ENCODE measurements around the gene PPP1R12B.
"Not testable (repeated sequence)": the region's sequence is repeated elsewhere in the genome, so short reads cannot be mapped to it uniquely, and the experiment has no call there.

Gene PPP1R12B

DNA sequence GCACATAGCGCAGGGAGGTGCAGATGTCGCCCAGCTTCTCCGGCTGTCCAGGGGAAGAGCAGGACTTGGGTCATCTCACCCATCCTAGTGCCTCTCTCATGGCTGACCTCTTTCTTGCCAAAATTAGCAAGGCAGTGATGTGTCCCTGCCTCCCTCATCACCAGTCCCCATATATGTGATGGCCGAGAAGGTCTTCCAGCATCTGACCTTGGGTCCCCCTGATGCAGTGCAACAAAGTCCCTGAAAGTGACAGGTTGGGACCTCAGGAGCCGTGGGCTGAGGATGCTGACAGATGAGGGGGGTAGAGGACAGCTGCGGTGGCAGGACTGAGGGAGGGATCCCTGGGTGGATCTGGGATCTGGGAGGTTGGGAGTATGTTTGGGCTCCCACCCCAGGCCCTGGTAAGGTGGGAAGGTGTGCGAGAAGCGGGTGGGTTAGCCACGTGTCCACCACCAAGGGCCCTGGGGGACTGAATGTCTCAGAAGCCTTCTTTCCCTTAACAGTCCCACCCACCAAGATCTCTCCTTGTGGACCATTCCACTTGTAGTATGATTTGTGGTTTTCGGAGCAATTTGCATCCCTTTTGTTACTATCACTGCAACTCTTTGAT, 252.0 kb downstream of the PPP1R12B start:
- DNase-seq (ENCODE audit: low read depth) = no peak
- no peak overlapping the region for H3K4me3 ChIP-seq (ENCODE audit: low read length)
- TF ChIP-seq, protein P1, sequence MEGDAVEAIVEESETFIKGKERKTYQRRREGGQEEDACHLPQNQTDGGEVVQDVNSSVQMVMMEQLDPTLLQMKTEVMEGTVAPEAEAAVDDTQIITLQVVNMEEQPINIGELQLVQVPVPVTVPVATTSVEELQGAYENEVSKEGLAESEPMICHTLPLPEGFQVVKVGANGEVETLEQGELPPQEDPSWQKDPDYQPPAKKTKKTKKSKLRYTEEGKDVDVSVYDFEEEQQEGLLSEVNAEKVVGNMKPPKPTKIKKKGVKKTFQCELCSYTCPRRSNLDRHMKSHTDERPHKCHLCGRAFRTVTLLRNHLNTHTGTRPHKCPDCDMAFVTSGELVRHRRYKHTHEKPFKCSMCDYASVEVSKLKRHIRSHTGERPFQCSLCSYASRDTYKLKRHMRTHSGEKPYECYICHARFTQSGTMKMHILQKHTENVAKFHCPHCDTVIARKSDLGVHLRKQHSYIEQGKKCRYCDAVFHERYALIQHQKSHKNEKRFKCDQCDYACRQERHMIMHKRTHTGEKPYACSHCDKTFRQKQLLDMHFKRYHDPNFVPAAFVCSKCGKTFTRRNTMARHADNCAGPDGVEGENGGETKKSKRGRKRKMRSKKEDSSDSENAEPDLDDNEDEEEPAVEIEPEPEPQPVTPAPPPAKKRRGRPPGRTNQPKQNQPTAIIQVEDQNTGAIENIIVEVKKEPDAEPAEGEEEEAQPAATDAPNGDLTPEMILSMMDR (conservative IDR thresholded peaks at IDR 0.05; ENCODE audit: low read depth, low read length) = no peak

DNA sequence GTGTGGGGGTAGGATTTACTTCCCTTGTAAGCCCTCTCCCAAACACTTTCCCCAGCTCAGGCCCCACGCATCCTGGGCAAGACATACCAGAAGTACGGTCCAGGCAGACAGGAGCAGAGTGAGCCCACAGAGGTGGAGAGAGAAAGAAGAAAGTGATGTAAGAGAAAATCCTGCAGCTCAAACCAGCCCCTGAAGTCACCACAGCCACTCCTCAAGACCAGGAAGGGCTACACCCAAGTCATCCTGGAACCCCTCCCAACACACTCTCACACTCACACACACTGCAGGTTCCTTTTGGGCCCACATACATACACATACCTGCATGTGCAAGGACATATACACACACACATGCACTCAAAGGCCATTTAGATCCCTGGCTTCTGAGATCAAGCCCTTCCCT, 254.9 kb downstream of the PPP1R12B start:
- TF ChIP-seq, protein P1 (conservative IDR thresholded peaks at IDR 0.05; ENCODE audit: low read depth, low read length) = no peak
- no peak overlapping the region for H3K4me3 ChIP-seq (ENCODE audit: low read length)
- no peak for DNase-seq (ENCODE audit: low read depth)

DNA sequence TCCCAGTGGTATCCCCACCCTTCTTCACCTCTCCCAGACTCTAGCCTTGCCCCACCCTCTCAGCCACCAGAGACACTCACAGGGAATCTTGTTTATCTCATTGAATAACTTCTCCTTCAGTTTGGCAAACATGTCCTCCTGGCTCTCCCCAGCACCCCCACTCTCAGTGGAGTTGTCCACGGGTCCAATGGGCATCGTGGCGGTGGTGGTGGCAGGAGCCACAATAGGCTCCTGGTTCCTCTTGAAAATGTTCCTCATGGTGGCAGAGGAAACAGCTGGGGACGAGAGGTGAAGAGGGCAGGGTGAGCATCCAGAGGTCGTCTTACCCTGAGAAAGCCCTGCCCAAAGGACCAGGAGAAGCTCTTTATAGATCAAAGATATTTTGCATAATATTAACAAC, 257.0 kb downstream of the PPP1R12B start:
- DNase-seq (ENCODE audit: low read depth) = no peak
- no peak overlapping the region for H3K4me3 ChIP-seq (ENCODE audit: low read length)
- TF ChIP-seq, protein P1 (conservative IDR thresholded peaks at IDR 0.05; ENCODE audit: low read depth, low read length) = no peak

DNA sequence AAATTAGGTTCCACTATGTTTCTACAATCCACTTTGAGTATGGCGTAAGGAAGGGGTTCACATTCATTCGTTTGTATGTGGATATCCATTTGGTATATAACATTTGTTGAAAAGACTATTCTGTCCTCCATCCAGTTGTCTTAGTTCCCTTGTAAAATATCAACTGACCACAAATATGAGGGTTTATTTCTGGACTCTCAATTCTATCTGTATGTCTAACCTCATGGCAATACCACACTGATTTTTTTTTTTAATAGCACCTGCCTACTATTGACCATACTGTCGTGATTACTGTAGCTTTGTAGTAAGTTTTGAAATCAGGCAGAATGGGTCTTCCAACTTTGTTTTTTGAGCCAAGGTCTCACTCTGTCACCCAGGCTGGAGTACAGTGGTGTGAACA, 263.5 kb downstream of the PPP1R12B start:
- not testable (repeated sequence) for DNase-seq (ENCODE audit: low read depth); H3K4me3 ChIP-seq (ENCODE audit: low read length)

- DNase-seq (ENCODE audit: low read depth) = no peak
- TF ChIP-seq, protein P1 (conservative IDR thresholded peaks at IDR 0.05; ENCODE audit: low read depth, low read length) = no peak
- H3K4me3 ChIP-seq (ENCODE audit: low read length) = no peak overlapping the region
Measured at GRCh38 chr1:202613571-202613970, 265.1 kb downstream of the PPP1R12B start.

GRCh38 chr1:202614363-202615207, 266.1 kb downstream of the PPP1R12B start:
- TF ChIP-seq, protein P1 (conservative IDR thresholded peaks at IDR 0.05; ENCODE audit: low read depth, low read length) = peak; percentile 37

DNA sequence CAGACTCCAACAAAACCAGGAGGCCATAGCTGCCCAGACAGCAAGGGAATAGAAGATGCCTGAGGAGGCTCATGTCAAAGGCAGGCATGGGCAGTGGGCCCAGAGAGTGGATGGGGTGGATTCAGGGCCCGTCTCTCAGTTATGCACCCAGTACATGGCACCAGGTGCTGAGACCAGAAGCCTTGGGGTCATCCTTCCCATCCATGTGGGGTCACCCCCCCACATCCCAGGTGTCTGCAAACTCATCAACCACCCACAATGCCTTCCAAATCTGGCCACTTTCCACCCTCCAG, 266.7 kb downstream of the PPP1R12B start:
- not testable (repeated sequence) for DNase-seq (ENCODE audit: low read depth); H3K4me3 ChIP-seq (ENCODE audit: low read length)

More at GRCh38 chr1:202614363-202615207, 266.1 kb downstream of the PPP1R12B start:
- H3K4me3 ChIP-seq (ENCODE audit: low read length); DNase-seq (ENCODE audit: low read depth): not testable (repeated sequence)

All from retinal pigment epithelial cell (primary cell).